B cell (primary cell): ENCODE measurements around the gene RSPH3.

Experiments used
- CTCF ChIP-seq: fragments of 200-600 bp; IDR thresholded peaks from one replicate; pipeline ENCODE4 v1.8.0; 2022; ENCODE audit warnings: antibody characterized with exemption, mild to moderate bottlenecking
- EZH2 ChIP-seq: IDR thresholded peaks from 2 replicates; pipeline ENCODE4 v1.6.1; 2012; ENCODE audit warnings: borderline replicate concordance, low read depth, mild to moderate bottlenecking, moderate library complexity, low read length; ENCODE audit not compliant: insufficient read depth, poor library complexity, severe bottlenecking

GRCh38 chr6:158962371-158962770, 37.6 kb downstream of the RSPH3 start:
- no peak for TF ChIP-seq CTCF
- TF ChIP-seq EZH2 = no peak
